ENCODE measurements around the gene AFF3. TPM values are rescaled to one million over a fixed set of nuclear protein-coding genes. Genes with fewer than 3 reads are reported as not detected.
A peak's percentile ranks its signal among the peaks of the same experiment; 100 is the strongest.

Gene AFF3
- total and polyA plus RNA-seq, 8 donors, result 16.4 to 42.0 (median 21.4) TPM

DNA sequence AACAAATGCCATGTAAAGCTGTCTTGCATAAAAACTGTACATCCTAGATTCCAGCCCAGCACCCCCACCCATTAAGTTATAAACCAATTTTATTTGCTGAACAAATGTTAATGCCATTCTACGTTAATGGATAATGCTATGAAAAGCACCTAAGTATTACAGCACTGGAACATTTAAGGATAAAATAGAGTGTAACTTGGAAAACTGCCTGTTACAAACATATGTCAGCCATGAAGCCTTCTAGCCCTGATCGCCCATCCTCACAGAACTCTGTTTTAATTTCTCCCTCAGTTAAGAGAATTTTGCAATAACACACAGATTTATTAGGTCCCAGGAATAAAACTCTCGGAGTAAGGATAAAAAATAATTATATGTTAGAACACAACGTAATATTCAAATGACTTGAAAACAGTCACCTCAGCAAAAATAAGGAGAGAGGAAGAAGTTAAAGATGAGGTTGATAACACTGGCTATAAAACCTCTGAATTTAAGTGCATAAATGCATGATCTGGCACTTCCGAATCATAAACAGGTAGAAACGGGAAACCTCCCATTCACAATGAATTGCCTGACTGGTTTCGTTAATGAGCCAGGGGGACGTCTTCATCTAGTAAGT is 308.7 kb downstream of the AFF3 start:
- intact Hi-C loops (cut with DNase I), result no loop called here
- H3K4me1 ChIP-seq, result no peaks in the 10 kb centered on the region
- peak in 1 of 4 donors; percentile 26 for DNase-seq
- H3K27me3 ChIP-seq, result no peaks in the 10 kb centered on the region
- H3K9me3 ChIP-seq, result no peaks in the 10 kb centered on the region
- no peaks in the 10 kb centered on the region for H3K36me3 ChIP-seq
- no peak for ATAC-seq
- no peak overlapping the region for H3K4me3 ChIP-seq
- TF ChIP-seq, protein P1, sequence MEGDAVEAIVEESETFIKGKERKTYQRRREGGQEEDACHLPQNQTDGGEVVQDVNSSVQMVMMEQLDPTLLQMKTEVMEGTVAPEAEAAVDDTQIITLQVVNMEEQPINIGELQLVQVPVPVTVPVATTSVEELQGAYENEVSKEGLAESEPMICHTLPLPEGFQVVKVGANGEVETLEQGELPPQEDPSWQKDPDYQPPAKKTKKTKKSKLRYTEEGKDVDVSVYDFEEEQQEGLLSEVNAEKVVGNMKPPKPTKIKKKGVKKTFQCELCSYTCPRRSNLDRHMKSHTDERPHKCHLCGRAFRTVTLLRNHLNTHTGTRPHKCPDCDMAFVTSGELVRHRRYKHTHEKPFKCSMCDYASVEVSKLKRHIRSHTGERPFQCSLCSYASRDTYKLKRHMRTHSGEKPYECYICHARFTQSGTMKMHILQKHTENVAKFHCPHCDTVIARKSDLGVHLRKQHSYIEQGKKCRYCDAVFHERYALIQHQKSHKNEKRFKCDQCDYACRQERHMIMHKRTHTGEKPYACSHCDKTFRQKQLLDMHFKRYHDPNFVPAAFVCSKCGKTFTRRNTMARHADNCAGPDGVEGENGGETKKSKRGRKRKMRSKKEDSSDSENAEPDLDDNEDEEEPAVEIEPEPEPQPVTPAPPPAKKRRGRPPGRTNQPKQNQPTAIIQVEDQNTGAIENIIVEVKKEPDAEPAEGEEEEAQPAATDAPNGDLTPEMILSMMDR (IDR thresholded peaks at IDR 0.05), result no peak
- no peak overlapping the region for H3K27ac ChIP-seq

DNA sequence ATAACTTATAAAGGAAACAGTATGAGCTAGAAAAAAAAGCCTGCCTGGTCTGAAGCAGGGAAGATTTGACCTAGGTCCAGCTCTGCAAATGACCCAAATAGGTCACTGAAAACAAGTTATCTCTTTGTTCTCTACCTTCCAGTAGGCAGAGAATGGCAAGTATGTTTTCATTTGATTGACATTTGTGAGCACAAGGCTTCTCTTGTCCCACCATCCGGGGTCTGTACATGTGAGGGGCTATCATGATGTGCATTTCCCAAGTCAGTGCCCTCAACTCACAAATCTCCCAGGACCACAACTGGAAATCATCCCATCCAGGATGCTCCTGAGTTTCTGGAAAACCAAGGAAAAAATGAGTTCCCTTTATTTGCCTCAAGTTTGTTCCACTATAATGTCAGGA is 309.5 kb downstream of the AFF3 start:
- ATAC-seq, result no peak
- Histone ChIP-seq H3K27me3 (no peaks in the 10 kb centered on the region), H3K4me1 (no peaks in the 10 kb centered on the region), H3K4me3 (no peak overlapping the region), H3K9me3 (no peaks in the 10 kb centered on the region), H3K27ac (no peak overlapping the region), H3K36me3 (no peaks in the 10 kb centered on the region)
- no peak for DNase-seq
- TF ChIP-seq, protein P1 (IDR thresholded peaks at IDR 0.05), result no peak
- intact Hi-C loops (cut with DNase I), result no loop called here

DNA sequence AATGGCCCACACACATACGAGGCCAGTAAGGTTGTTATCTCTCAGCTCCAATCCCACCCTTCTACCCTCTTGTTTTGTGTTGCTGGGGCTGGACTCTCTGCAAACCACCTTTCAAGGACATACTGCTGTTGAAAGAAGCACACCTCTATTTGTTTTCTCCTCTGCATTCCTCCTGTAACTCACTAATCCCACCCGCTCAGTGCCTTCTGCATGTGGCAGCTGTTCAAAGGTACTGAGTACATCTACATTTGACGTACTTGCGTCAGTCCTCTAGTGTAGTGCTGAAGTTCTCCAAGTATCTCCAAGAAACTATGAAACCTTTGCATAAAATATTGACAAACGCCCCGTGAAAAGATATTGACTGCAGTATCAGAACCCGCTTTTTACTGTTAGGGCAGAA is 310.6 kb downstream of the AFF3 start:
- Histone ChIP-seq H3K36me3 (no peaks in the 10 kb centered on the region), H3K9me3 (no peaks in the 10 kb centered on the region), H3K4me1 (peaks cover 0 to 7% of the 10 kb centered on the region in 2 donors), H3K27ac (no peak overlapping the region), H3K4me3 (no peak overlapping the region), H3K27me3 (no peaks in the 10 kb centered on the region)
- intact Hi-C loops (cut with DNase I), result no loop called here
- TF ChIP-seq, protein P1 (IDR thresholded peaks at IDR 0.05), result no peak
- ATAC-seq (no peak), DNase-seq (no peak)

DNA sequence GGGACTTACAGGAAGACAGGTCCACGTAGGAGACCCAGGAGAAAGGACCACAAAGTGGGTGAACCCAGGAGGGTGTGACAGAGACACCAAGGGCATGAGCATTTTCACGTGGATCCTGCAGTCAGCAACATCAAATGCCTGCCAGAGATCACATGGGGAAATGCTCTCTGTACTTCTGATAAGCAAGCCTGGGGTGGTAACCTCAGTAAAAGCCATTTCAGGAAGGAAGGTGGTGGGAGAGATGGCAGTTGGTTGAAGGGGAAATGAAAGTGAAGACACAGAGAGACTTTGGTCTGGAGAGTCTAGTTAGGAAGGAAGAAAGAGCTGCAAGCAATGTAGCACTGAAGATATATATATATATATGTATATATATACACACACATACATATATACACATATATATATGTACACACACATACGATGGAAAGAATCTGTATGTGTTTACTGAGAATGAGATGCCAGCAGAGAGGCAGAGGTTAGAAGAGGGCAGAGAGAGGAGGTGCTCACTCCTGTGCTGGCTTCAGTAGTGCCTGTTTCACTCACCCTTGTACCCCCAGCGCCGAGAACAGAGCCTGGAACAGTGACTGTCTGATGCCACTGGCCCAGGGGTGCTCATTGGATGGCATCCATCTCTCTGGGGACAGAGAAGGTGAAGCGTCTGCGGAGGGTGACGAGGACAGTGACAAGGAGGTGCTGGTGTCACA is 314.9 kb downstream of the AFF3 start:
- DNase-seq, result no peak
- H3K4me3 ChIP-seq, result no peak overlapping the region
- no peaks in the 10 kb centered on the region for H3K27me3 ChIP-seq
- no peaks in the 10 kb centered on the region for H3K36me3 ChIP-seq
- intact Hi-C loops (cut with DNase I), result no loop called here
- peaks cover 0 to 10% of the 10 kb centered on the region in 2 donors for H3K4me1 ChIP-seq
- no peaks in the 10 kb centered on the region for H3K9me3 ChIP-seq
- no peak overlapping the region for H3K27ac ChIP-seq
- TF ChIP-seq, protein P1 (IDR thresholded peaks at IDR 0.05), result no peak
- ATAC-seq, result no peak

DNA sequence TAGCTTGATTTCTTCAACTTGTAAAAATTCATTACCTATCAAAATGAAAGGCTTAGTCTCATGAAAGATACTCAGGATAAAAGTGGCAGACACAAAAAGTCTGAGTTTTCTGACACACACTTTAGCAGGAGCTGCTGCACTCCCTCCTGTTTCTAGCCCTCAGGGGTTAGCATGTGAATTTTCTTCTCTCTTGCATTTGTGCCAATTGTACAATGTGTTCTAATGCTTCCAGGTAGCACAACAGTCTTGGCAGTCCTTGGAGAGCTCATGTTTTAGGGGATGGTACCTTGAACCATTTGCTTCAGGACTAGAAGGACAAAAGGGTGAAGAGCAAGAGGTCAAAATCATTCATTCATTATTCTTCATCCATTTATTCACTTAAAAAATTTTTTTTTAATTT is 316.8 kb downstream of the AFF3 start:
- Histone ChIP-seq H3K36me3 (no peaks in the 10 kb centered on the region), H3K4me1 (peaks cover 0 to 10% of the 10 kb centered on the region in 2 donors), H3K4me3 (no peak overlapping the region), H3K27me3 (no peaks in the 10 kb centered on the region), H3K9me3 (no peaks in the 10 kb centered on the region), H3K27ac (no peak overlapping the region)
- DNase-seq (no peak), ATAC-seq (no peak)
- TF ChIP-seq, protein P1 (IDR thresholded peaks at IDR 0.05), result no peak
- intact Hi-C loops (cut with DNase I), result no loop called here

Data from left lung (tissue), 10 donors.